Ascending aorta (tissue), 2 donors: ENCODE data around the gene UBE2E3. TPM values are rescaled to one million over a fixed set of nuclear protein-coding genes. Genes with fewer than 3 reads are reported as not detected.

Source experiments
- DNase-seq, 2 donors: peaks; one replicate each; pipeline ENCODE4 v3.0.0-alpha.2; 2019; ENCODE audit warnings: low spot score in 2 of 2
- H3K27ac ChIP-seq, 2 donors: fragments of 200-600 bp; sonication (generic); one replicate each; pipeline ENCODE4 v1.5.1; 2016 to 2017; ENCODE audit warnings: mild to moderate bottlenecking in 1 of 2
- H3K27me3 ChIP-seq: fragments of 200-600 bp; sonication (generic); one replicate; pipeline ENCODE4 v1.5.1; 2017
- H3K36me3 ChIP-seq, 2 donors: fragments of 200-600 bp; sonication (generic); one replicate each; pipeline ENCODE4 v1.5.1; 2016
- H3K4me1 ChIP-seq, 2 donors: fragments of 200-600 bp; sonication (generic); one replicate each; pipeline ENCODE4 v1.5.1; 2016 to 2017; ENCODE audit warnings: mild to moderate bottlenecking in 1 of 2
- H3K4me3 ChIP-seq, 2 donors: fragments of 200-600 bp; sonication (generic); one replicate each; pipeline ENCODE4 v1.5.1; 2016 to 2017; ENCODE audit warnings: mild to moderate bottlenecking in 1 of 2
- H3K9me3 ChIP-seq, 2 donors: fragments of 200-600 bp; sonication (generic); one replicate each; pipeline ENCODE4 v1.5.1; 2016
- intact Hi-C: fragments of 100-400 bp; cut with DNase I; formaldehyde crosslinking; loops from one replicate; pipeline ENCODE4 v1.15.1; 2023
- total RNA-seq: library from RNA; depleted of rRNA; stranded (reverse); fragments of >200 nt; gene quantifications from one replicate; pipeline ENCODE4 v1.1.0, GENCODE V29; 2016
- TF ChIP-seq, protein P1 (sequence below), 3 experiments: fragments of 200-600 bp in 2 of 3; fragments of 450-650 bp in 1 of 3; sonication (generic) in 2 of 3; IDR thresholded peaks; one replicate each; pipeline ENCODE4 v1.5.1; 2016 to 2019; ENCODE audit warnings: antibody characterized with exemption in 3 of 3, mild to moderate bottlenecking in 1 of 3, moderate library complexity in 1 of 3

Gene UBE2E3
- total RNA-seq, 1 donor from 2014 or later = 125 TPM

GRCh38 chr2:181111059-181111458 is 130.7 kb downstream of the UBE2E3 start:
- DNase-seq = no peak
- H3K36me3 ChIP-seq = no peaks in the 10 kb centered on the region
- TF ChIP-seq, protein P1, sequence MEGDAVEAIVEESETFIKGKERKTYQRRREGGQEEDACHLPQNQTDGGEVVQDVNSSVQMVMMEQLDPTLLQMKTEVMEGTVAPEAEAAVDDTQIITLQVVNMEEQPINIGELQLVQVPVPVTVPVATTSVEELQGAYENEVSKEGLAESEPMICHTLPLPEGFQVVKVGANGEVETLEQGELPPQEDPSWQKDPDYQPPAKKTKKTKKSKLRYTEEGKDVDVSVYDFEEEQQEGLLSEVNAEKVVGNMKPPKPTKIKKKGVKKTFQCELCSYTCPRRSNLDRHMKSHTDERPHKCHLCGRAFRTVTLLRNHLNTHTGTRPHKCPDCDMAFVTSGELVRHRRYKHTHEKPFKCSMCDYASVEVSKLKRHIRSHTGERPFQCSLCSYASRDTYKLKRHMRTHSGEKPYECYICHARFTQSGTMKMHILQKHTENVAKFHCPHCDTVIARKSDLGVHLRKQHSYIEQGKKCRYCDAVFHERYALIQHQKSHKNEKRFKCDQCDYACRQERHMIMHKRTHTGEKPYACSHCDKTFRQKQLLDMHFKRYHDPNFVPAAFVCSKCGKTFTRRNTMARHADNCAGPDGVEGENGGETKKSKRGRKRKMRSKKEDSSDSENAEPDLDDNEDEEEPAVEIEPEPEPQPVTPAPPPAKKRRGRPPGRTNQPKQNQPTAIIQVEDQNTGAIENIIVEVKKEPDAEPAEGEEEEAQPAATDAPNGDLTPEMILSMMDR (IDR thresholded peaks at IDR 0.05) = no peak
- H3K4me3 ChIP-seq = no peak overlapping the region
- no peak overlapping the region for H3K27ac ChIP-seq
- intact Hi-C loops = no loop called here
- no peaks in the 10 kb centered on the region for H3K27me3 ChIP-seq
- no peaks in the 10 kb centered on the region for H3K9me3 ChIP-seq
- no peaks in the 10 kb centered on the region for H3K4me1 ChIP-seq

GRCh38 chr2:181112916-181113315 is 132.5 kb downstream of the UBE2E3 start:
- DNase-seq = no peak
- Histone ChIP-seq H3K9me3 (no peaks in the 10 kb centered on the region), H3K27ac (no peak overlapping the region), H3K4me1 (no peaks in the 10 kb centered on the region), H3K4me3 (no peak overlapping the region), H3K36me3 (no peaks in the 10 kb centered on the region), H3K27me3 (no peaks in the 10 kb centered on the region)
- TF ChIP-seq, protein P1 (IDR thresholded peaks at IDR 0.05) = no peak
- intact Hi-C loops = no loop called here
